Chondrocyte (in vitro differentiated cells): ENCODE data around the gene NT5DC4. TPM values are rescaled to one million over a fixed set of nuclear protein-coding genes. Genes with fewer than 3 reads are reported as not detected.

Experiments used
- DNase-seq: peaks from one replicate; pipeline ENCODE4 v3.0.0; 2021; ENCODE audit warnings: mixed read lengths, low spot score
- H3K27ac Mint-ChIP-seq: one replicate; pipeline ENCODE4 v1.8.0; 2021; ENCODE audit warnings: mild to moderate bottlenecking, moderate library complexity, mixed read lengths; ENCODE audit not compliant: unreplicated experiment
- H3K27me3 Mint-ChIP-seq: 2 replicates; pipeline ENCODE4 v1.8.0; 2021; ENCODE audit warnings: low read depth, mixed read lengths
- H3K36me3 Mint-ChIP-seq: 2 replicates; pipeline ENCODE4 v1.8.0; 2021; ENCODE audit warnings: low read depth, mixed read lengths
- H3K4me1 Mint-ChIP-seq: 2 replicates; pipeline ENCODE4 v1.8.0; 2021; ENCODE audit warnings: low read depth, mild to moderate bottlenecking, mixed read lengths
- H3K4me3 Mint-ChIP-seq: one replicate; pipeline ENCODE4 v1.8.0; 2021; ENCODE audit warnings: mild to moderate bottlenecking, moderate library complexity, mixed read lengths; ENCODE audit not compliant: unreplicated experiment
- H3K9me3 Mint-ChIP-seq: 2 replicates; pipeline ENCODE4 v1.8.0; 2021; ENCODE audit warnings: low read depth, mixed read lengths
- total RNA-seq: library from RNA; stranded (reverse); gene quantifications from 3 replicates; pipeline ENCODE4 v1.2.1, GENCODE V29; 2021
- TF ChIP-seq, protein P1 (sequence below): fragments of 200-600 bp; sonication (generic); IDR thresholded peaks from 2 replicates; pipeline ENCODE4 v1.5.0; 2021; ENCODE audit warnings: antibody characterized with exemption, mild to moderate bottlenecking, moderate library complexity

The NT5DC4 gene
- total RNA-seq, 1 donor from 2014 or later, result not detected

DNA sequence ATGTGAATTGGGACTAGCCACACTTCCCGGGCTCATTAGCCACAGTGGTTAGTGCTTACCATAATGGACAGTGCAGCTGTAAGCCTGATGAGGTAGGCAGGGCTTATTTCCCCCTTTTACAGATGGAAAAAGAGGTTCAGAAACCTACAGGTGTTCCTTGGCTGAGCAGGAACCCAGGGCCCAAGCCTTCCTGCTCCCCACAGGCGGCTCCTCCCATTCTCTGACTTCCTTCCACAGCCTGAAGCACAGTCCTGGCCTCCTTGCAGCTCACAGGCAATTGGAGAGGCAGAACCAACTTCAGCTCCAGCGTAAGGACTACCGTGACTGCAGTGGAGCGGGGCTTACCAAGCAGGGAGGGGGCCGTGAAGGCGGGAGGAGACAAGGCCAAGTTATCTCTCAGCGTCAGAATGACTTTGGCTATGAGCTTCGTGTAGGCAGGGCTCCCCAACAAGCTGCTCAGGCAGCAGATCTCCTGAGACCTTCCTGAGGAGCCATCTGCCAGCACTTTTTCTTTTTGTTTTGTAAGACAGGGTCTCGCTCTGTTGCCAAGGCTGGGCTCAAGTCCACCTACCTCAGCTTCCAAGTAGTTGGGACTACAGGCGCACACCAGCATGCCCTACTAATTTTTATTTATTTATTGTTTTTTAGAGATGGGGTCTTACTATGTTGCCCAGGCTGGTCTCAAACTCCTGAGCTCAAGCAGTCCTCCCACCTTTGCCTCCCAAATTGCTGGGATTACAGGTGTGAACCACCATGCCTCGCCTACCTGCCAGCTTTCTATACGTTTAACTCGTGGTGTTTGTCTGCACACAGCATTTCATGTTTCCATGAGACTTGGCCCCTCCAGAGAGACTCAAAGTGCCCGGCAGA, 34.2 kb upstream of the NT5DC4 start:
- DNase-seq, result no peak
- Mint-ChIP-seq H3K27ac (no peak overlapping the region), H3K4me3 (no peak overlapping the region), H3K27me3 (no peaks in the 10 kb centered on the region), H3K36me3 (no peaks in the 10 kb centered on the region), H3K9me3 (no peaks in the 10 kb centered on the region), H3K4me1 (peaks cover 6% of the 10 kb centered on the region)
- TF ChIP-seq, protein P1, sequence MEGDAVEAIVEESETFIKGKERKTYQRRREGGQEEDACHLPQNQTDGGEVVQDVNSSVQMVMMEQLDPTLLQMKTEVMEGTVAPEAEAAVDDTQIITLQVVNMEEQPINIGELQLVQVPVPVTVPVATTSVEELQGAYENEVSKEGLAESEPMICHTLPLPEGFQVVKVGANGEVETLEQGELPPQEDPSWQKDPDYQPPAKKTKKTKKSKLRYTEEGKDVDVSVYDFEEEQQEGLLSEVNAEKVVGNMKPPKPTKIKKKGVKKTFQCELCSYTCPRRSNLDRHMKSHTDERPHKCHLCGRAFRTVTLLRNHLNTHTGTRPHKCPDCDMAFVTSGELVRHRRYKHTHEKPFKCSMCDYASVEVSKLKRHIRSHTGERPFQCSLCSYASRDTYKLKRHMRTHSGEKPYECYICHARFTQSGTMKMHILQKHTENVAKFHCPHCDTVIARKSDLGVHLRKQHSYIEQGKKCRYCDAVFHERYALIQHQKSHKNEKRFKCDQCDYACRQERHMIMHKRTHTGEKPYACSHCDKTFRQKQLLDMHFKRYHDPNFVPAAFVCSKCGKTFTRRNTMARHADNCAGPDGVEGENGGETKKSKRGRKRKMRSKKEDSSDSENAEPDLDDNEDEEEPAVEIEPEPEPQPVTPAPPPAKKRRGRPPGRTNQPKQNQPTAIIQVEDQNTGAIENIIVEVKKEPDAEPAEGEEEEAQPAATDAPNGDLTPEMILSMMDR, result no peak

DNA sequence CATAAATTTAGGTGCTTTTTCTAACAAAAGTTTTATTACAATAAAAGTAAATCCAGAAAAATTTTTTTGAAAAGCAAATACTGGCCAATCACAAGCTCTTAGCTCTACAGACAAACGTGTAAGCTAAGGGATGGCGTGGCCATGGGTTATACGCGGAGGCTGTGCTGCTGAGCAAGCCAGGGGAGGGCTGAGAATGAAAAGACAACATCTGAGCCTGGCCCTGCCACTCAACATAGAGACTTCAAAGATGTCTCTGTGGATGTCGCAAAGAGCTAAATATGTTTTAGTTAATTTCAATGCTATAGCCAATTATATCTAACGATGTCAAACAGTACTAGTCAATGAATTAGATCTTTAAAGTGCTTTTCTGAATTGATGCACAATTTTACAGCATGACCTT, 33.3 kb upstream of the NT5DC4 start:
- no peaks in the 10 kb centered on the region for H3K36me3 Mint-ChIP-seq
- H3K27ac Mint-ChIP-seq, result no peak overlapping the region
- peaks cover 14% of the 10 kb centered on the region for H3K4me1 Mint-ChIP-seq
- H3K9me3 Mint-ChIP-seq, result no peaks in the 10 kb centered on the region
- H3K27me3 Mint-ChIP-seq, result no peaks in the 10 kb centered on the region
- TF ChIP-seq, protein P1, result no peak
- DNase-seq, result no peak
- no peak overlapping the region for H3K4me3 Mint-ChIP-seq

DNA sequence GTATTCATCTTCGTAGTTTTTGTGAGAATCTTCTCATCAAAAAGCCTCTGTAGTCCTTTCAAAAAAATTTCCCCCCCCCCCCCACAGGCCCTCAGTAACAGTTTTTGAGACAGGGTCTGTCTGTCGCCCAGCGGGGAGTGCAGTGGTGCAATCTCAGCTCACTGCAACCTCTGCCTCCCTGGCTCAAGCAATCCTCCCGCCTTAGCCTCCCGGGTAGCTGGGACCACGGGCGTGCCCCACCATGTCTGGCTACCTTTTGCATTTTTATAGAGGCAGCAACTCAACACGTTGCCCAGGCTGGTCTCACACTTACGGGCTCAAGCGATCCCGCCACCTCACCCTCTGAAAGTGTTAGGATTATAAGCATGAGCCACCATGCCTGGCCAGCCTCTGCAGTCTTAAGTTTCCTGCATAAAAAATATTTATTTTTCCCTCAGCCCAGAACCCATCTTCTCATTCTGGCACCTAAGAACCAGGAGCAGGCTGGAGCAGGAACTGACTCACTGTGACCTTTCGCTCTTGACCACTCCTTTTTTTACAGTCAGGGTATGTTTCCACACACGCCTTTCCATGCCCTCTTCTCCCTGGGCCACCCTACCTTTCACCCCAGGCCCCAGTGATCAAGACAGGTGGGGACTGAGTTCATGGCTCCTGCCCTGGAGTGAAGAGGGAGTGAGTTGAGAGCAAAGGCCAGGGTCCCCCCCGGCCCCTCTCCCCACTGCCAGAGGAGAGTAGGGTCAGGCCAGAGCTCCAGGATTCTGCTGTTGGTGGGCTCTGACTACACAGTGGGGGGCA, 32.5 kb upstream of the NT5DC4 start:
- Mint-ChIP-seq H3K27me3 (no peaks in the 10 kb centered on the region), H3K36me3 (no peaks in the 10 kb centered on the region), H3K4me3 (no peak overlapping the region), H3K4me1 (peaks cover 20% of the 10 kb centered on the region), H3K27ac (no peak overlapping the region), H3K9me3 (no peaks in the 10 kb centered on the region)
- TF ChIP-seq, protein P1, result no peak
- DNase-seq, result no peak

DNA sequence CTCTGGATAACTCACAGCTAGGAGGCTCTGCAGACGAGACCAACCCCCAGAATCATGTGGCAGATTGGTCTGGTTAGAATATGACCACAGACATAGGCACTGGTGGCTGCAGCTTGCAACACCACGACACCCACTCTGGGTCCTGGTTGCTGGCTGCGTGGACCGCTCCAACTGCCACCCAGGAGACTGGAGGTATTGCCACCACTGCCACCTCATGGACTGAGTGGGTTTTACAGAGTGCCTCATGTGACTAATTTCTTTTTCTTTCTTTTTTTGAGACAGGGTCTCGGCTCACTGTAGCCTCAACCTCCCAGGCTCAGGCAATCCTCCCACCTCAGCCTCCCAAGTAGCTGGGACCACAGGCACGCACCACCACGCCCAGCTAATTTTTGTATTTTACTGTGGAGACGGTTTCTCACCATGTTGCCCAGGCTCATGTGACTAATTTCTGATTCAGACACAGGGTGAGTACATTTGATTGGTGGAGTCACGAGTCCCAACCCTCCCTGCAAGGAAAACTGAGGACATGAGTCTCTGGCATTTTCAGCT, 29.9 kb upstream of the NT5DC4 start:
- Mint-ChIP-seq H3K4me3 (no peak overlapping the region), H3K27me3 (no peaks in the 10 kb centered on the region), H3K4me1 (peaks cover 20% of the 10 kb centered on the region), H3K9me3 (no peaks in the 10 kb centered on the region), H3K27ac (no peak overlapping the region), H3K36me3 (no peaks in the 10 kb centered on the region)
- DNase-seq, result no peak
- TF ChIP-seq, protein P1, result peak; percentile 83

DNA sequence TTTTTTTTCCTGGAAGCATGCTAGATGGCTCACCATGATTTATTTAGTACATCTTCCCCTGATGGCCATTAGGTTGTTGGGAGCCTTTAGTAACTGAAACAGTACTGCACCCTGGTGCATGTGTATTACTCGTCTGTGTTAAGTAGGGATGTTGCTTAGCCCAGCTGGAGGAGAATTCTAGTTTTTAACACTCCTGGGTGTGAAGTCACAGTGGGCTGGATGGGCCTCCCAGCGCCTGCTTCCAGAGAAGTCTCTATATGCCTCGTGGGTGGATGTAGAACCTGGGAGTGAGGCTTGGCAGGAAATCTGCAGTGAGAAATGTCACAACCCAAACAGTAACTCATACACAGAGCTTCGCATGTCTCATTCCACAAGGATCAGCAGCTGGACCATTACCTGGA, 28.9 kb upstream of the NT5DC4 start:
- Mint-ChIP-seq H3K4me1 (peaks cover 20% of the 10 kb centered on the region), H3K36me3 (no peaks in the 10 kb centered on the region), H3K27me3 (no peaks in the 10 kb centered on the region), H3K4me3 (no peak overlapping the region), H3K9me3 (no peaks in the 10 kb centered on the region), H3K27ac (no peak overlapping the region)
- TF ChIP-seq, protein P1, result no peak
- DNase-seq, result no peak
